ENCODE measurements around the gene ASGR1. TPM values are rescaled to one million over a fixed set of nuclear protein-coding genes. Genes with fewer than 3 reads are reported as not detected.
A peak's percentile ranks its signal among the peaks of the same experiment; 100 is the strongest.
"Not testable (repeated sequence)": the region's sequence is repeated elsewhere in the genome, so short reads cannot be mapped to it uniquely, and the experiment has no call there.

Gene ASGR1
- total RNA-seq, 1 experiment from 2014 or later = 0.13 TPM

DNA sequence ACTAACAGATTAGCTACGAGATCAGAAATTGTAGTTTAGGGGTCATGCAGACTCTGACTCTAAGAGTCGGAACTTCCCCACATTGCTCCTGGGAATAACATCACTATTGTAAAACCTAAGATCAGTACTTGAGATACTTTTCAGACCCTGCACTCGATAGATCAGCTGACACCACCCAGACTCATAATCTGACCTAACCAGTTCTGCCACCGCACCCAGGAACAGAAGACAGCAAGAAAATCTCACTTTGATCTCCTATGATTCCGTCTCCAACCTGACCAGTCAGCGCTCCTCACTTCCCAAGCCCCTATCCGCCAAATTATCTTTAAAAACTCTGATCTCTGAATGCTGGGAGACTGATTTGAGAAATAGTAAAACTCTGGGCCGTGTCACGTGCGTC is 37.3 kb downstream of the ASGR1 start:
- H3K36me3 ChIP-seq = no peaks in the 10 kb centered on the region
- no peaks in the 10 kb centered on the region for H3K27me3 ChIP-seq
- H3K9me3 ChIP-seq = no peaks in the 10 kb centered on the region
- no peak for DNase-seq
- no peak overlapping the region for H3K4me3 ChIP-seq

DNA sequence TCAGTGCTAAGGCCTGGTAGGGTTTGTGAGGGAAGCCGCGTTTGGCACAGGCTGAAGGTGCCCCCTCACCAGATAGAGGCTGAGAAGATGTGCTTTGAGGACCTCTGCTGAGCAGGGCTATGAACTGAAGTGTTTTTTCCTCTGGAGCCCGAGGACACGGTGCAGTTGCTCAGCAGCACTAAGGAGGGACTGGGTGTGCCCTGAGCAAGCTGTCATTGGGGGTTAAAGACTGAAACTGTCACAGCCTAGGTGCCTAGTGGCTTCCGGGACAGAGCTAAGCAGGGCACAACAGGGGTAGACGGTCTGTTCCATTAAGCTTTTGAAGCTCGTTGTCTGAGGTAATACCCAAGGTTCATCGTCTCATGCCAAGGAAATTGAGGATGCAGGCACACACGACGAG is 39.8 kb downstream of the ASGR1 start:
- Histone ChIP-seq H3K4me3 (no peak overlapping the region), H3K36me3 (no peaks in the 10 kb centered on the region), H3K27me3 (no peaks in the 10 kb centered on the region), H3K9me3 (no peaks in the 10 kb centered on the region)
- no peak for DNase-seq

DNA sequence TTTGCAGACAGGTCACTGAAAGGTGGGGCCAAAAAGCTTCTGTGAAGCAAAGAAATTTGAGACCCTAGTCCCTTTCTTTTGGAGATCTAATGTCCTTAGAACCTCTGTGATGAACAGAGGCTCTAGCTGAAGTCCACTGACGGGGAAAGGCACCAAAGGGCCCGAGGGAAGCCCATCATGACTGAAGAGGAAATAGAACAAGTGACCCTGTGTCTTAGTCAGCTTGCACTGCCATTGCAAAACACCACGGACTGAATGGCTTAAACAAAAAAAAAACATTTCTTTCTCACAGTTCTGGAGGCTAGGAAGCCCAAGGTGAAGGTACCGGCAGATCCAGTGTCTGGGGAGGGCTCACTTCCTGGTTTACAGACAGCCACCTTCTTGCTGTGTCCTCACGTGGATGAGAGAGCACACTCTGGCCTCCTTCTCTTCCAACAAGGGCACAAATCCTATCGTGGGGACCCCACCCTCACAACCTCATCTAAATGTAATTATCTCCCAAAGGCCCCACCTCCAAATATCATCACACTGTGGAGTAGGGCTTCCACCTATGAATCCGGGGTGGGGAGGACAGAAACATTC is 40.3 kb downstream of the ASGR1 start:
- no peak for DNase-seq
- H3K36me3 ChIP-seq = no peaks in the 10 kb centered on the region
- no peaks in the 10 kb centered on the region for H3K27me3 ChIP-seq

DNA sequence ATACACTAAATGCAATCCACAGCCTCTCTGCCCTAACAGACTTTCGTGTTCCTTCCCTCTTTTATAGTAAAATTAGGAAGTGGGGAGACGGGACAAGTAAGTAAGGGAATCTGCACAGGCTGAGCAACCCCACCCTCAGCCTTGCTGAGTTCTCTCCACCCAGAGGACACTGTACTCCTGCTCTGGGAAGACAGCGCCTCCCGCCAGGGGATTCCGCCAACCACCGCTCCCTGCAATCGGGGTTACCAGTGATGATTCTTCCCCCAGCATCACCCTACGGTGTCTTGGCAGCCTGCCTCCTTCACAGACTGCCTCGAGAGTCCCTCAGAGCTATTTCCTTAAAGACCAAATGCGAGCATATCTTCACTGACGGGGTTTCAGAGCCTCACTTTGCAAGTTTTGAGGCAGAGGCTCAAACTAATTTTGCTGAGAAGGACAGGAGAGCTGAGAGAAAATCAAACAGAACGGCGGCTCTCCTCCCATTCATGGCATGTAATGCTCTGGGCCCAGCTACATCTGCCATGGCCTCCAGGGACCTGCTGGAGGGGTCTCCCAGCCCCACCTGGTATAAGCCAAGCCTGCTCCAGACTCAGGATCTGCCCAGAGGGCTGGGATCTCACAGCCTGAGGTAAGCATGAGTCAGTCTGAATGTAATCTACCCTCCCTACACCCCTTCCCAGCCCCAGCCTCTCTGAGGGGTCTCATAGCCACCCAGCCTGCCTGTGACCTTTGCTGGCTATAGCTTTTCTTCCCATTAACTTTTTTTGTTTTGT is 41.8 kb downstream of the ASGR1 start:
- DNase-seq = no peak
- H3K36me3 ChIP-seq = no peaks in the 10 kb centered on the region
- no peaks in the 10 kb centered on the region for H3K27me3 ChIP-seq
- no peaks in the 10 kb centered on the region for H3K9me3 ChIP-seq
- H3K4me3 ChIP-seq = no peak overlapping the region

More for the DNA sequence above, 40.3 kb downstream of the ASGR1 start:
- no peaks in the 10 kb centered on the region for H3K9me3 ChIP-seq
- no peak overlapping the region for H3K4me3 ChIP-seq

DNA sequence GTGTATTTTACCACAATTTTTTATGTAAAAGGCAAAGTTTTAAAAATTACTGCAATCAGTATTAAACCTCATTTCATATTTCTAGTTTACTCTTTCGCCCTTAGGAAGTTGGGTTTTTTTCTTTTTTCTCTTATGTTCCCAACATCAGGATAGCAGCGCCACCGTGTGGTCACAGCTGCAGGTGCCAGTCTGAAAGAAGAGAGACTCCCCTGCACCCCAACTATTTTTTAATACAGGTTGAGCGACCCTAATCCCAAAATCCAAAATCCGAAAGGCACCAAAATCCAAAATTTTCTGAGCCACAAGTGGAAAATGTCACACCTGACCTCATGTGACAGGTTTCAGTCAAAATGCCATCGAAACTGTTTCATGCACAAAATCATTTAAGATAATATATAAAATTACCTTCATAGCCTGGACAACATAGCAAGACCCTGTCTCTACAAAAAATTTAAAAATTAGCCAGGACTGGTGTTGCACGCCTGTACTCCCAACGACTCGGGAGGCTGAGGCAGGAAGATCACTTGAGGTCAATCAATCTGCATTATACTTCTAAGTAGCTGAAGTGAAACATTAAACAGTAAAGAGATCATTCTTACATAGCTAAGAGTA is 42.8 kb downstream of the ASGR1 start:
- peak; percentile 8 for DNase-seq
- no peaks in the 10 kb centered on the region for H3K27me3 ChIP-seq
- no peaks in the 10 kb centered on the region for H3K9me3 ChIP-seq

DNA sequence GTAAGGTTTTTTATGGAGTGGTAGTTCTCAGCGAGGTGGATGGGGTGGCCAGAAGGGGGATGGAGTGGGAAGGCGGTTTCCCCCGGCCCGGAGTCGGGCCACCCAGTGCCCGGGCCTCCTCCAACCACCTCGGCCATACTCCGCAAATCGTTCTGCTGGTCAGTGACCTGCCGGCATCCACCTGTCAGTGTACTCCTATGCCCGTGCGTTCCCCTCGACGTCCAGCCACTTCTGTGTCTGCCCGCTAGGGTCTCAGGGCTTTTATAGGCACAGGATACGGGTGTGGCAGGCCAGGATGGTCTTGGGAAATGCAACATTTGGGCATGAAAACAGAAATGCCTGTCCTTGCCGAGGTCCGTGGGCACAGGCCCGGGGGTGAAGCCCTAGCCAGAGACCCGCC is 45.3 kb downstream of the ASGR1 start:
- no peak overlapping the region for H3K4me3 ChIP-seq
- no peaks in the 10 kb centered on the region for H3K36me3 ChIP-seq
- no peaks in the 10 kb centered on the region for H3K9me3 ChIP-seq
- no peak for DNase-seq
- H3K27me3 ChIP-seq = no peaks in the 10 kb centered on the region

More for the DNA sequence above, 42.8 kb downstream of the ASGR1 start:
- no peaks in the 10 kb centered on the region for H3K36me3 ChIP-seq
- no peak overlapping the region for H3K4me3 ChIP-seq

DNA sequence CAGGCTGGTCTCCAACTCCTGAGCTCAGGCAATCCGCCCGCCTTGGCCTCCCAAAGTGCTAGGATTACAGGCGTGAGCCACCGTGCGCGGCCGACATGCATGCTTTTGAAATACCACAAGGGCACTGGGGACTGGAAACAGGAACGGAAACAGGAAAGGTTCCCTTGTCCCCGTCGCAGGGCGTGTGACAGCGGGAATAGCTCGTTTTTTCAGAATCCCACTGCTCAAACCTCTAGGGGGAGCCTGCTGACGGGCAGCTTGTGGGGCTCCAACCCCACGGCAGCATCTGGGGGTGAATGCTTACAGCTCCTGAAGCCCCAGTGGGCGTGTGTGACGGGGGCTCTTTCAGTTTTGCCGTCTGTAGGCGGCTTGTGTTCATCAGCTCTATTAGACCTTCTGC is 45.7 kb downstream of the ASGR1 start:
- DNase-seq = no peak
- H3K27me3 ChIP-seq = no peaks in the 10 kb centered on the region
- H3K9me3 ChIP-seq = no peaks in the 10 kb centered on the region
- H3K4me3 ChIP-seq = no peak overlapping the region
- no peaks in the 10 kb centered on the region for H3K36me3 ChIP-seq

DNA sequence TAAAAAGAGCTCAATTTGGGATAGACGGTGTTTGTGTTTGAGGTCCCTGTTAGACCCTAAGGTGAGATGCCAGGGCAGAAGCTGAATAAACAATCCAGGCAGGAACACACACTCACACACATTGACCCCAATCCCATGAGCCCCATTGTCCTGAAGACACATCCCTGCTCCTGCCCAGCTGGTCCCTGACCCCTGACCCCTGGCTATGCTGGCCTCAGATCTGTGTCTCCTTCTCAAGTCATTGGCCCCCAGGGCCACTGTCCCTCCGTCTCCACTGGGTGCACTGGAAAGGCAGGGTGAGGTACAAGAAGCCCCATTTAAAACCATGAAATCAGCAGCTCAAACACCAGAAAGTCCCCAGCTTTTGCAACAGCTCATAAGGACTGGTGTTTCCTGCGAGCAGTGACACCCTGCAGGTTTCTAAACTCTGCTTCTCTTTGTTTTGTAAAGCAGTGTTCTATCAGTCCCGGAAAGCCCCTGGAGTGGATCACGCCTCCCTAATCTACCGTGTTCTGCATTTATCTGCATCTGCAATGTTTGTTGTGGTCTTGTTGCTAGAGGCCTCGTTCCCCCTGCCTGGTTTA is 46.6 kb downstream of the ASGR1 start:
- Histone ChIP-seq H3K4me3 (no peak overlapping the region), H3K9me3 (no peaks in the 10 kb centered on the region), H3K27me3 (no peaks in the 10 kb centered on the region), H3K36me3 (no peaks in the 10 kb centered on the region)
- DNase-seq = no peak

DNA sequence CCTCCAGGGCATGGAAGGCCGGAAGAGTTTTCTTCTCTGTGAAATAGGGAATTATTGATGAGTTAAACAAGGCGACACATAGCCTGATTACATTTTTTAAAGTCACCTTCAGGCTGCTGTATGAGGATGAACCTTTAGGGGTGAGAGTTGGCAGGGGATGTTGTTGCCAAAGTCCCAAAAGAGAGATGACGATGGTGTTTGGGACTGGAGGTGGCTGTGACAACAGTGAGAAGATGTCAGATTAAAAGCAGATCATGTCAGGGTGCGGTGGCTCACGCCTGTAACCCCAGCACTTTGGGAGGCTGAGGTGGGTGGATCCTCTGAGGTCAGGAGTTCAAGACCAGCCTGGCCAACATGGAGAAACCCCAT is 47.8 kb downstream of the ASGR1 start:
- DNase-seq = no peak
- Histone ChIP-seq H3K9me3 (no peaks in the 10 kb centered on the region), H3K4me3 (no peak overlapping the region), H3K27me3 (no peaks in the 10 kb centered on the region), H3K36me3 (no peaks in the 10 kb centered on the region)

DNA sequence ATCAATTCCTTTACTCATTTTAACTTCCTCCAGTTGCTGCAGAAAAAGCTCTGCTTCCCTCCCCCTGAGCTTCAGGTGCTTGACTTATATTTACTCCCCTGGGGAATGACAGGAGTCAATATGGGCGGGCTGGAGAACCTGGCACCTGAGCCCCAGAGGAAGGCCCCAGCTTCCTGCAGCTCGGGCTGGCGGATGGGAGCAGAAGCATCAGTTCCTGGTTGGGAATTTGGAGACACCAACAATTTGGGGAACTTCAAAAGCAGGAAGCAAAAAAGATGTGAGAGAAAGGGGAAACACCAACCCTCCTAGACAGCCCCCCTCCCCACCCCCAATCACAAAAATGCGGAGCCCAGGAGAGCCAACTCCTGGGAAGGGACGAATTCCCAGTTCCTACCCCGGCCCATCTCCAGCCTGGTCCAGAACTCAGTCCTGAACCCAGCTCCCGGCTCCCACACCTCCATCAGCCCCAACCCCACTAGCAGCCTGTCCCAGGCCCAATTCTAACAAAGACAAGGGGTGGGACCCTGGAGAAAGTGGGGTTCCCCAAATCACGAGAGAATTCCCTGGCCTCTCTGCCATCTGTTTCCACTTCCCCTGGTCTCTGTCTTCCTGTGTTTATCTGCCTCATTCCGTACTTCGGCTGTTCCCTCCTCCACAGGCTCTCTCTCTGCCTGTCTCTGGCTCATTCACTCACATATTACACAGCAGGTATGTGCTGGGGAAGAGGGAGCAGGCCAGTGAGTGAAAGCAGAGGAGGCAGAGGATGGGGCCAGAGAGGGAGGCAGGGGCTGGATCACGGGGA is 48.3 kb downstream of the ASGR1 start:
- no peaks in the 10 kb centered on the region for H3K36me3 ChIP-seq
- no peak overlapping the region for H3K4me3 ChIP-seq
- no peaks in the 10 kb centered on the region for H3K27me3 ChIP-seq
- no peak for DNase-seq
- H3K9me3 ChIP-seq = no peaks in the 10 kb centered on the region

DNA sequence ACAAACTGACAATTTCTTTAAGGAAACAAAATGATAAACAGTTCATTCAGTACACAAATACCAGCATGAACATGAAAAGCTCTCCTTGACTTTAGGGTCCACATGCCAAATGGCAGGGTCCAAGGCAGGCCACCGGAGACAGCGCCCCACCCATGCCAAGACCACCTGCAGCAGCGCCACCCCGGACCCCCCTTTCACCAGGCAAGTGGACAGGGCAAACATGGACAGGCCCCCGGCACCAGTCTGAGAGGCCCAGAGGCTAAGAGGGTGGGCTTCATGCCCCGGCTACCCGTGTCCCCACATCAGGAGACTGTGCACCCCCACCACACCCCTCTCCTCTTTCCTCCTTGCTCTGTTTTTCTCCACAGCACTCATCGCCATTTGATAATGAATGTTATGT is 49.9 kb downstream of the ASGR1 start:
- H3K27me3 ChIP-seq = no peaks in the 10 kb centered on the region
- H3K4me3 ChIP-seq = no peak overlapping the region
- DNase-seq = no peak
- no peaks in the 10 kb centered on the region for H3K9me3 ChIP-seq
- H3K36me3 ChIP-seq = no peaks in the 10 kb centered on the region

DNA sequence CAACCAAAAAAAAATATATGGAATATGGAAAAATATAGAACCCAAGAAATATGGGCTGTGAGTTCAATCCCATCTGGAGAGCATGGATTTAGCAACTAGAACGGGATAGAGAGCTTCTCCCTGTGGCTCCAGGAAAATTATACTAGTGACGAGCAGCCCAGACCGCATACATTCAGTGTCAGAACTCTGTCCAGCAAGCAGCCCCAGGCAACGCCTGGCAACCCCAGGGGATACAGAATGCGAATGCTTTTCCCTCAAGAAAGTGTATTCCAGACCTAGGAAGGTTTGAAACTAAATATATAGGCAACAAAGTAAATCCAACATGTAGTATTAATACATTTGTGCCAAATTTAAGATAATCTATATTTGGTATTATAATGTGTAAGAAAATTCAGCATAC is 51.0 kb downstream of the ASGR1 start:
- Histone ChIP-seq H3K36me3 (no peaks in the 10 kb centered on the region), H3K4me3 (no peak overlapping the region), H3K9me3 (no peaks in the 10 kb centered on the region), H3K27me3 (no peaks in the 10 kb centered on the region)
- DNase-seq = no peak

DNA sequence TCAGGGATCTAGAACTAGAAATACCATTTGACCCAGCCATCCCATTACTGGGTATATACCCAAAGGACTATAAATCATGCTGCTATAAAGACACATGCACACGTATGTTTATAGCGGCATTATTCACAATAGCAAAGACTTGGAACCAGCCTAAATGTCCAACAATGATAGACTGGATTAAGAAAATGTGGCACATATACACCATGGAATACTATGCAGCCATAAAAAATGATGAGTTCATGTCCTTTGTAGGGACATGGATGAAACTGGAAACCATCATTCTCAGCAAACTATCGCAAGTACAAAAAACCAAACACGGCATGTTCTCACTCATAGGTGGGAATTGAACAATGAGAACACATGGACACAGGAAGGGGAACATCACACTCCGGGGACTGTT is 51.7 kb downstream of the ASGR1 start:
- not testable (repeated sequence) for H3K9me3 ChIP-seq, H3K4me3 ChIP-seq, DNase-seq, H3K27me3 ChIP-seq, H3K36me3 ChIP-seq

DNA sequence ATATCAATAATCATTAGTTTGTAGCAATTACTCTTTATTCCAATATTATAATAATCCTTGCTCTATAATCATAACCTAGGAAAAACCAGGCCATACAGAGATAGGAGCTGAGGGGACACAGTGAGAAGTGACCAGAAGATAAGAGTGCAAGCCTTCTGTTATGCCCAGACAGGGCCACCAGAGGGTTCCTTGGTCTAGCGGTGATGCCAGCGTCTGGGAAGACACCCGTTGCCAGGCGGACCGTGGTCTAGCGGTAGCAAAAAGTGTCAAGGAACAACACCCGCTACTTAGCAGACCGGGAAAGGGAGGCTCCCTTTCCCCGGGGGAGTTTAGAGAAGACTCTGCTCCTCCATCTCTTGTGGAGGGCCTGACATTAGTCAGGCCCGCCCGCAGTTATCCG is 52.8 kb downstream of the ASGR1 start:
- not testable (repeated sequence) for H3K27me3 ChIP-seq, H3K9me3 ChIP-seq, H3K36me3 ChIP-seq, DNase-seq, H3K4me3 ChIP-seq

DNA sequence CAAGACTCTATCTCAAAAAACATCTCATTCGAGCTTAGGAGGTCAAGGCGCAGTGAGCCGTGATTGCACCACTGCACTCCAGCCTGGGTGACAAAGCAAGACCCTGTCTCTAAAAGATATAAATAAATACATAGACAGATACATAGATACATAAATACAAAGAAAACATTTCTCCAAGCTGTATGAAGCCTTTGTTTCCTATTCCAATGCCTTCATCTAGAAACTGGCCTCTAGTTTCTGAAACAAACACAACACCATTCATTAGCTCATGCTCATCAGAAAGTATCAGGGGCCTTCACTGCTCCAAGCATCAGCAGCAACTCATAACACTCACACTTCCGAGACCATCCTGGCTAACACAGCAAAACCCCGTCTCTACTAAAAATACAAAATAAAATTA is 54.2 kb downstream of the ASGR1 start:
- Histone ChIP-seq H3K27me3 (no peaks in the 10 kb centered on the region), H3K4me3 (no peak overlapping the region), H3K36me3 (no peaks in the 10 kb centered on the region), H3K9me3 (no peaks in the 10 kb centered on the region)
- no peak for DNase-seq

DNA sequence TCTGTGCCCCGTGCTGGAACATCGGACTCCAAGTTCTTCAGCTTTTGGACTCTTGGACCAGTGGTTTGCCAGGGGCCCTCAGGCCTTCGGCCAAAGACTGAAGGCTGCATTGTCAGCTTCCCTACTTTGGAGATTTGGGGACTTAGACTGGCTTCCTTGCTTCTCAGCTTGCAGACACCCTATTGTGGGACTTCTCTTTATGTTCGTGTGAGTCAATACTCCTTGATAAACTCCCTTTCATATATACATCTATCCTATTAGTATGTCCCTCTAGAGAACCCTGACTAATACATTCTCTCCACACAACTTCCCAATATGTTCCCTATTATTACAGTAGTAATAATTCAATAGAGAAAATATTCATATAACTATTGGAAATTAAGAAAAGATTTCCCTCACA is 55.3 kb downstream of the ASGR1 start:
- Histone ChIP-seq H3K9me3 (no peaks in the 10 kb centered on the region), H3K27me3 (no peaks in the 10 kb centered on the region), H3K36me3 (no peaks in the 10 kb centered on the region), H3K4me3 (no peak overlapping the region)
- DNase-seq = no peak

Measured in MG63 (cell line).